Neural cell (in vitro differentiated cells): ENCODE data around the gene DUSP5. TPM values are rescaled to one million over a fixed set of nuclear protein-coding genes. Genes with fewer than 3 reads are reported as not detected.

Experiments used
- H2AFZ ChIP-seq: fragments of 200-600, 300-800 bp; sonication (generic), shearing (Covaris generic); 2 replicates; pipeline ENCODE4 v1.6.0; 2014; ENCODE audit warnings: low read depth, mild to moderate bottlenecking, antibody characterized with exemption, low read length, moderate library complexity
- H3F3A ChIP-seq: fragments of 200-600 bp; shearing (Covaris generic); 2 replicates; pipeline ENCODE4 v1.6.1; 2016; ENCODE audit warnings: mild to moderate bottlenecking, moderate library complexity, mixed read lengths, antibody characterized with exemption, low read length; ENCODE audit not compliant: insufficient read depth, poor library complexity, severe bottlenecking
- H3K27ac ChIP-seq: fragments of 200-600, 300-800 bp; sonication (generic), shearing (Covaris generic); 2 replicates; pipeline ENCODE4 v1.5.1; 2014; ENCODE audit warnings: mild to moderate bottlenecking, low read length, moderate library complexity
- H3K27me3 ChIP-seq: fragments of 300-800, 200-600 bp; sonication (generic), shearing (Covaris generic); 2 replicates; pipeline ENCODE4 v1.6.0; 2014; ENCODE audit warnings: mild to moderate bottlenecking, low read depth, low read length, moderate library complexity; ENCODE audit not compliant: insufficient read depth
- H3K36me3 ChIP-seq: fragments of 300-800, 200-600 bp; sonication (generic), shearing (Covaris generic); 2 replicates; pipeline ENCODE4 v1.5.1; 2014; ENCODE audit warnings: mild to moderate bottlenecking, antibody characterized with exemption, low read length, moderate library complexity; ENCODE audit not compliant: insufficient read depth
- H3K4me2 ChIP-seq: fragments of 300-800, 200-600 bp; sonication (generic), shearing (Covaris generic); 2 replicates; pipeline ENCODE4 v1.6.0; 2014; ENCODE audit warnings: mild to moderate bottlenecking, low read length
- H3K4me3 ChIP-seq: fragments of 300-800, 200-600 bp; sonication (generic), shearing (Covaris generic); 2 replicates; pipeline ENCODE4 v1.5.1; 2014; ENCODE audit warnings: mild to moderate bottlenecking, low read length, moderate library complexity
- H3K79me2 ChIP-seq: fragments of 200-600 bp; shearing (Covaris generic); replicated peaks from 2 replicates; pipeline ENCODE4 v1.6.0; 2014; ENCODE audit warnings: mild to moderate bottlenecking, low read length, moderate library complexity; ENCODE audit not compliant: insufficient read depth
- H3K9ac ChIP-seq: fragments of 300-800, 200-600 bp; sonication (generic), shearing (Covaris generic); 2 replicates; pipeline ENCODE4 v1.6.1; 2016; ENCODE audit warnings: mild to moderate bottlenecking, low read length, mixed read lengths
- H3K9me2 ChIP-seq: fragments of 200-600 bp; shearing (Covaris generic); 2 replicates; pipeline ENCODE4 v1.6.1; 2016; ENCODE audit warnings: mild to moderate bottlenecking, low read length, mixed read lengths; ENCODE audit not compliant: insufficient read depth
- H3K9me3 ChIP-seq: fragments of 200-600, 300-800 bp; sonication (generic), shearing (Covaris generic); 2 replicates; pipeline ENCODE4 v1.6.1; 2016; ENCODE audit warnings: mild to moderate bottlenecking, mixed run types, low read length, moderate library complexity, mixed read lengths
- H4K20me1 ChIP-seq: fragments of 200-600 bp; shearing (Covaris generic); 2 replicates; pipeline ENCODE4 v1.6.1; 2016; ENCODE audit warnings: mild to moderate bottlenecking, mixed run types; ENCODE audit not compliant: insufficient read depth
- EP300 ChIP-seq: fragments of 450-650 bp; conservative IDR thresholded peaks from 2 replicates; pipeline ENCODE4 v1.6.1; 2014; ENCODE audit warnings: antibody characterized with exemption, mild to moderate bottlenecking, moderate library complexity; ENCODE audit not compliant: poor library complexity, severe bottlenecking
- EZH2 ChIP-seq: fragments of 200-600, 300-800 bp; shearing (Covaris generic), sonication (generic); IDR thresholded peaks from 2 replicates; pipeline ENCODE4 v1.6.1; 2014; ENCODE audit warnings: antibody characterized with exemption, low read length, borderline replicate concordance, mild to moderate bottlenecking; ENCODE audit not compliant: insufficient read depth, poor library complexity, severe bottlenecking
- MXI1 ChIP-seq: fragments of 450-650 bp; conservative IDR thresholded peaks from 2 replicates; pipeline ENCODE4 v1.6.1; 2014; ENCODE audit warnings: antibody characterized with exemption, mild to moderate bottlenecking; ENCODE audit not compliant: poor library complexity, severe bottlenecking
- POLR2AphosphoS5 ChIP-seq: IDR thresholded peaks from 2 replicates; pipeline ENCODE4 v1.6.1; 2012
- RAD21 ChIP-seq: fragments of 450-650 bp; conservative IDR thresholded peaks from 2 replicates; pipeline ENCODE4 v1.6.1; 2014; ENCODE audit warnings: antibody characterized with exemption, mild to moderate bottlenecking, moderate library complexity
- SMC3 ChIP-seq: fragments of 450-650 bp; conservative IDR thresholded peaks from 2 replicates; pipeline ENCODE4 v1.6.1; 2014; ENCODE audit warnings: antibody characterized with exemption, mild to moderate bottlenecking, moderate library complexity; ENCODE audit not compliant: poor library complexity
- TAF1 ChIP-seq: IDR thresholded peaks from 2 replicates; pipeline ENCODE4 v1.6.1; 2012; ENCODE audit warnings: low read depth
- polyA plus RNA-seq: library from polyadenylated mRNA; depleted of rRNA; stranded (reverse); fragments of >200 nt; gene quantifications from 2 replicates; pipeline ENCODE4 v1.2.3, GENCODE V29; 2014
- TF ChIP-seq, protein P1 (sequence below): fragments of 450-650 bp; IDR thresholded peaks from 2 replicates; pipeline ENCODE4 v1.5.1; 2014; ENCODE audit warnings: antibody characterized with exemption, mild to moderate bottlenecking, moderate library complexity; ENCODE audit not compliant: poor library complexity, severe bottlenecking
- TF ChIP-seq, protein P2 (sequence below): IDR thresholded peaks from 2 replicates; pipeline ENCODE4 v1.6.1; 2012; ENCODE audit warnings: borderline replicate concordance

The DUSP5 gene
- polyA plus RNA-seq, 1 donor from 2014 or later, result 2.2 TPM

DNA sequence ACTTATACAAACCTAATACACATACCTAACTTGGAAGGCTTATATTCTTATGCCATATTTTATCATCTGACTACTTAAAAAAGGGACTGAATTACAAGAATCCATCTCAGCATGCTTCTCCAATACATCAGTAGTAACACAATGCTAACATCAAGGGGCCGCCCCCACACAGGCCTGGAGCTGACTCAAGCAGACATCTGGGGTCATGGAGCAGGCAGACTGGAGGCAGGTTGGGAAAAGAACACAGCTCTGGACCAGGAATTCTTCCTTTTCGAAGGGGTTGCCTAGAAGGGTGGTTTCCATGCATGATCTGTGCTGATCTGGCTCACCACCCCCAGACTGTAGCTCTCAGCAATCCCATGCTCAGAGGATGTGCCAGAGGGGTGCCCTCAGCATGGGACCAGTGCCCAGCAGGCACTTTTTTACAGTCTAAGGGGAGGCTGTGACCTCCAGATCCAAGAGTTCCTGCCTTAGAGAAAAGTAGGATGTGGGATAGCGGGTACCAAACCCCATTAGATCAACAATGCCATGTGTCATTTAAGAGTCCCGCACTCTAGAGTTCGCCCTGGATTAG lies 26.1 kb upstream of the DUSP5 start:
- Histone ChIP-seq H4K20me1 (no peaks in the 10 kb centered on the region), H3K27me3 (no peaks in the 10 kb centered on the region), H3K27ac (no peak overlapping the region), H3K9ac (no peak overlapping the region), H3K9me3 (no peaks in the 10 kb centered on the region), H3K79me2 (no peaks in the 10 kb centered on the region), H3K36me3 (no peaks in the 10 kb centered on the region), H2AFZ (no peak overlapping the region), H3K4me3 (no peak overlapping the region), H3K4me2 (no peak overlapping the region), H3K9me2 (no peaks in the 10 kb centered on the region), H3F3A (no peaks in the 10 kb centered on the region)
- TF ChIP-seq EP300, result no peak
- no peak for TF ChIP-seq SMC3
- TF ChIP-seq EZH2, result no peak
- TF ChIP-seq, protein P1, sequence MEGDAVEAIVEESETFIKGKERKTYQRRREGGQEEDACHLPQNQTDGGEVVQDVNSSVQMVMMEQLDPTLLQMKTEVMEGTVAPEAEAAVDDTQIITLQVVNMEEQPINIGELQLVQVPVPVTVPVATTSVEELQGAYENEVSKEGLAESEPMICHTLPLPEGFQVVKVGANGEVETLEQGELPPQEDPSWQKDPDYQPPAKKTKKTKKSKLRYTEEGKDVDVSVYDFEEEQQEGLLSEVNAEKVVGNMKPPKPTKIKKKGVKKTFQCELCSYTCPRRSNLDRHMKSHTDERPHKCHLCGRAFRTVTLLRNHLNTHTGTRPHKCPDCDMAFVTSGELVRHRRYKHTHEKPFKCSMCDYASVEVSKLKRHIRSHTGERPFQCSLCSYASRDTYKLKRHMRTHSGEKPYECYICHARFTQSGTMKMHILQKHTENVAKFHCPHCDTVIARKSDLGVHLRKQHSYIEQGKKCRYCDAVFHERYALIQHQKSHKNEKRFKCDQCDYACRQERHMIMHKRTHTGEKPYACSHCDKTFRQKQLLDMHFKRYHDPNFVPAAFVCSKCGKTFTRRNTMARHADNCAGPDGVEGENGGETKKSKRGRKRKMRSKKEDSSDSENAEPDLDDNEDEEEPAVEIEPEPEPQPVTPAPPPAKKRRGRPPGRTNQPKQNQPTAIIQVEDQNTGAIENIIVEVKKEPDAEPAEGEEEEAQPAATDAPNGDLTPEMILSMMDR, result no peak
- TF ChIP-seq MXI1, result no peak
- TF ChIP-seq RAD21, result no peak
- TF ChIP-seq POLR2AphosphoS5, result no peak

DNA sequence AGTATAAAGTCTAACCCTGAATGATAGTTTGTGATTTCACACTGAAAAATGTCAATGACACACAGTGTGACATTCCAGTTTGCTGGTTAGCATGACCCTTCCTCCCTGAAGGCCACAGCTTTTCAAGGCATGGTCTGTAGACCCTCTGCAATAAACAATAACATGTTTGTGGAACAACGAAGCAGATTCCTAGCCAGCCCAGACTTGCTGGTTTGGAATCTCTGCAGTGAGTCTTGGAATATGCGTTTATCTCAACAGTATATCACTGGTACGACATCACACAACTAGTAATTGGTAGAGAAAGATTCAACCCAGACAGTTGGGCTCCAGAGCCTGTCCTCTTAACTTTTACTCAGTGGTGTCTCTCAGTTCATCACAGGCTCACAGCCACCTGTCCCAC lies 23.7 kb upstream of the DUSP5 start:
- H4K20me1 ChIP-seq, result no peaks in the 10 kb centered on the region
- H3K9me2 ChIP-seq, result no peaks in the 10 kb centered on the region
- no peak overlapping the region for H3K27ac ChIP-seq
- H3K27me3 ChIP-seq, result no peaks in the 10 kb centered on the region
- TF ChIP-seq TAF1 (no peak), SMC3 (no peak), MXI1 (no peak), POLR2AphosphoS5 (no peak), EZH2 (no peak), EP300 (no peak), RAD21 (no peak)
- TF ChIP-seq, protein P1, result no peak
- TF ChIP-seq, protein P2, sequence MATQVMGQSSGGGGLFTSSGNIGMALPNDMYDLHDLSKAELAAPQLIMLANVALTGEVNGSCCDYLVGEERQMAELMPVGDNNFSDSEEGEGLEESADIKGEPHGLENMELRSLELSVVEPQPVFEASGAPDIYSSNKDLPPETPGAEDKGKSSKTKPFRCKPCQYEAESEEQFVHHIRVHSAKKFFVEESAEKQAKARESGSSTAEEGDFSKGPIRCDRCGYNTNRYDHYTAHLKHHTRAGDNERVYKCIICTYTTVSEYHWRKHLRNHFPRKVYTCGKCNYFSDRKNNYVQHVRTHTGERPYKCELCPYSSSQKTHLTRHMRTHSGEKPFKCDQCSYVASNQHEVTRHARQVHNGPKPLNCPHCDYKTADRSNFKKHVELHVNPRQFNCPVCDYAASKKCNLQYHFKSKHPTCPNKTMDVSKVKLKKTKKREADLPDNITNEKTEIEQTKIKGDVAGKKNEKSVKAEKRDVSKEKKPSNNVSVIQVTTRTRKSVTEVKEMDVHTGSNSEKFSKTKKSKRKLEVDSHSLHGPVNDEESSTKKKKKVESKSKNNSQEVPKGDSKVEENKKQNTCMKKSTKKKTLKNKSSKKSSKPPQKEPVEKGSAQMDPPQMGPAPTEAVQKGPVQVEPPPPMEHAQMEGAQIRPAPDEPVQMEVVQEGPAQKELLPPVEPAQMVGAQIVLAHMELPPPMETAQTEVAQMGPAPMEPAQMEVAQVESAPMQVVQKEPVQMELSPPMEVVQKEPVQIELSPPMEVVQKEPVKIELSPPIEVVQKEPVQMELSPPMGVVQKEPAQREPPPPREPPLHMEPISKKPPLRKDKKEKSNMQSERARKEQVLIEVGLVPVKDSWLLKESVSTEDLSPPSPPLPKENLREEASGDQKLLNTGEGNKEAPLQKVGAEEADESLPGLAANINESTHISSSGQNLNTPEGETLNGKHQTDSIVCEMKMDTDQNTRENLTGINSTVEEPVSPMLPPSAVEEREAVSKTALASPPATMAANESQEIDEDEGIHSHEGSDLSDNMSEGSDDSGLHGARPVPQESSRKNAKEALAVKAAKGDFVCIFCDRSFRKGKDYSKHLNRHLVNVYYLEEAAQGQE, result no peak
- H3F3A ChIP-seq, result no peaks in the 10 kb centered on the region
- no peaks in the 10 kb centered on the region for H3K36me3 ChIP-seq
- H3K79me2 ChIP-seq, result no peaks in the 10 kb centered on the region
- no peaks in the 10 kb centered on the region for H3K9me3 ChIP-seq
- H3K4me3 ChIP-seq, result no peak overlapping the region
- H3K4me2 ChIP-seq, result no peak overlapping the region
- H2AFZ ChIP-seq, result no peak overlapping the region
- no peak overlapping the region for H3K9ac ChIP-seq
